Thymus (tissue), 11 donors: ENCODE data around the gene GRK2. TPM values are rescaled to one million over a fixed set of nuclear protein-coding genes. Genes with fewer than 3 reads are reported as not detected.

Experiments used
- DNase-seq, 9 donors: peaks; one replicate each; pipeline ENCODE4 v3.0.0-alpha.2; 2013; ENCODE audit warnings: low spot score in 9 of 9, low read depth in 6 of 9, missing footprints in 1 of 9
- H3K27ac ChIP-seq, 2 donors: one replicate each; pipeline ENCODE4 v1.5.1; 2013; ENCODE audit warnings: control low read depth in 1 of 2, low read depth in 1 of 2, low read length in 1 of 2, mild to moderate bottlenecking in 1 of 2, moderate library complexity in 1 of 2
- H3K27me3 ChIP-seq, 2 donors: one replicate each; pipeline ENCODE4 v1.5.1; 2013; ENCODE audit warnings: low read length in 1 of 2; ENCODE audit not compliant: control insufficient read depth in 2 of 2, insufficient read depth in 1 of 2
- H3K36me3 ChIP-seq, 2 donors: one replicate each; pipeline ENCODE4 v1.5.1; 2013; ENCODE audit warnings: low read length in 1 of 2, mild to moderate bottlenecking in 1 of 2, moderate library complexity in 1 of 2; ENCODE audit not compliant: control insufficient read depth in 2 of 2, insufficient read depth in 2 of 2
- H3K4me1 ChIP-seq, 2 donors: one replicate each; pipeline ENCODE4 v1.5.1; 2013; ENCODE audit warnings: low read length in 2 of 2; ENCODE audit not compliant: control insufficient read depth in 2 of 2, insufficient read depth in 2 of 2
- H3K4me3 ChIP-seq, 2 donors: one replicate each; pipeline ENCODE4 v1.5.1; 2013; ENCODE audit warnings: low read length in 2 of 2, control low read depth in 1 of 2, mild to moderate bottlenecking in 1 of 2
- H3K9me3 ChIP-seq, 2 donors: one replicate each; pipeline ENCODE4 v1.5.1; 2013; ENCODE audit warnings: low read length in 1 of 2, mild to moderate bottlenecking in 1 of 2; ENCODE audit not compliant: control insufficient read depth in 2 of 2, insufficient read depth in 1 of 2
- WGBS: extraction: QIAGEN DNeasy Blood & Tissue Kit; methylation state at CpG from one replicate; pipeline ENCODE4 v1.1.7; 2013; 5-methylcytosine and 5-hydroxymethylcytosine counted together
- polyA plus RNA-seq: library from polyadenylated mRNA; stranded (reverse); fragments of 200-250 nt; gene quantifications from one replicate; pipeline ENCODE4 v1.2.3, GENCODE V29; 2013
- total RNA-seq: library from RNA; stranded (reverse); fragments of 120-200 nt; gene quantifications from one replicate; pipeline ENCODE4 v1.2.4, GENCODE V29; 2013
- donor health status: healthy.

The GRK2 gene
- total and polyA plus RNA-seq, 2 donors: 89.5 to 158 TPM

DNA sequence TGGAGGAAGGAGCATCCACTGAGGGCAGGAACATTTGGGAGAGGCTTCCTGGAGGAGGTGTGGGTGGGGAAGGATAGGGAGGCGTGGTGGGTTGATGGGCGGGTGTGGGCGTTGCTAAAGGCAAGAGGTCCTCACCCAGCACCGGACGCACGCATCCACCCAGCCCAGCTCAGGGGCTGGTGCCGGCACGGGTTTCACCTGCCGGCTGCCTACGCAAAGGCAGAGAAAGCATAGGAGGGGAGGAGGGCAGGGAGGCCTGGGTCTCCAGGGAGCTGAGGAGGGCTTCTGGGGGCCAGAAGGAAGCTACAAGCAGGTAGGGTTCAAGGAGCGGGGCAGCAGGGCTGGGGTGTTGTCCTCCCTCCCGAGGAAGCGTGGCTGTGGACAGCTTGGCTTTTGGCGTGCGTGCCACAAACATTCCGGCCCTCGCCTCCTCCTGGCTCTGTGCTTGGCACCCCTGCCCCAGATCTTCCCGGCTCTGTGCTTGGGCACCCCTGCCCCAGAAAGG, 44.8 kb downstream of the GRK2 start:
- Histone ChIP-seq H3K9me3 (no peaks in the 10 kb centered on the region), H3K36me3 (peaks cover 2 to 14% of the 10 kb centered on the region in 2 donors), H3K27me3 (no peaks in the 10 kb centered on the region), H3K4me1 (peaks cover 0 to 12% of the 10 kb centered on the region in 2 donors), H3K27ac (no peak overlapping the region), H3K4me3 (no peak overlapping the region)
- no peak for DNase-seq
- 96% methylated on average over 18 of the region's 18 CpGs for WGBS

GRCh38 chr11:67311556-67312082, 45.3 kb downstream of the GRK2 start:
- Histone ChIP-seq H3K27me3 (no peaks in the 10 kb centered on the region), H3K27ac (no peak overlapping the region), H3K36me3 (peaks cover 2 to 14% of the 10 kb centered on the region in 2 donors), H3K4me3 (no peak overlapping the region), H3K4me1 (peaks cover 0 to 12% of the 10 kb centered on the region in 2 donors), H3K9me3 (no peaks in the 10 kb centered on the region)
- DNase-seq: no peak
- WGBS: 93% methylated on average over 15 of the region's 15 CpGs

- Histone ChIP-seq H3K9me3 (peaks cover 0 to 4% of the 10 kb centered on the region in 2 donors), H3K27me3 (no peaks in the 10 kb centered on the region), H3K27ac (peak overlapping the region in 1 of 2 donors; percentile 55), H3K4me3 (no peak overlapping the region), H3K4me1 (peaks cover 0 to 17% of the 10 kb centered on the region in 2 donors), H3K36me3 (peaks cover 2 to 14% of the 10 kb centered on the region in 2 donors)
- peak in 1 of 9 donors; percentile 21 for DNase-seq
- WGBS: 86% methylated on average over 22 of the region's 22 CpGs
These were observed 46.1 kb downstream of the GRK2 start for GRCh38 chr11:67312187-67313021.

- H3K27me3 ChIP-seq: peaks cover 0 to 6% of the 10 kb centered on the region in 2 donors
- no peak overlapping the region for H3K27ac ChIP-seq
- H3K36me3 ChIP-seq: peaks cover 2 to 14% of the 10 kb centered on the region in 2 donors
- peaks cover 0 to 7% of the 10 kb centered on the region in 2 donors for H3K9me3 ChIP-seq
- DNase-seq: no peak
- H3K4me3 ChIP-seq: no peak overlapping the region
- 93% methylated on average over 11 of the region's 11 CpGs for WGBS
- peaks cover 3 to 22% of the 10 kb centered on the region in 2 donors for H3K4me1 ChIP-seq
These were observed 47.0 kb downstream of the GRK2 start for GRCh38 chr11:67313125-67313890.

- Histone ChIP-seq H3K27ac (no peak overlapping the region), H3K4me1 (peaks cover 7 to 25% of the 10 kb centered on the region in 2 donors), H3K27me3 (peaks cover 0 to 15% of the 10 kb centered on the region in 2 donors), H3K9me3 (peaks cover 0 to 7% of the 10 kb centered on the region in 2 donors), H3K36me3 (peaks cover 2 to 14% of the 10 kb centered on the region in 2 donors), H3K4me3 (no peak overlapping the region)
- WGBS: 98% methylated on average over 2 of the region's 2 CpGs
- DNase-seq: no peak
These were observed 47.9 kb downstream of the GRK2 start for GRCh38 chr11:67314218-67314617.

- DNase-seq: no peak
- Histone ChIP-seq H3K4me1 (peaks cover 7 to 25% of the 10 kb centered on the region in 2 donors), H3K27ac (no peak overlapping the region), H3K4me3 (no peak overlapping the region), H3K27me3 (peaks cover 0 to 15% of the 10 kb centered on the region in 2 donors), H3K9me3 (peaks cover 0 to 7% of the 10 kb centered on the region in 2 donors), H3K36me3 (peaks cover 2 to 6% of the 10 kb centered on the region in 2 donors)
- WGBS: 96% methylated on average over 9 of the region's 9 CpGs
These were observed 49.1 kb downstream of the GRK2 start for GRCh38 chr11:67315325-67315909.

DNA sequence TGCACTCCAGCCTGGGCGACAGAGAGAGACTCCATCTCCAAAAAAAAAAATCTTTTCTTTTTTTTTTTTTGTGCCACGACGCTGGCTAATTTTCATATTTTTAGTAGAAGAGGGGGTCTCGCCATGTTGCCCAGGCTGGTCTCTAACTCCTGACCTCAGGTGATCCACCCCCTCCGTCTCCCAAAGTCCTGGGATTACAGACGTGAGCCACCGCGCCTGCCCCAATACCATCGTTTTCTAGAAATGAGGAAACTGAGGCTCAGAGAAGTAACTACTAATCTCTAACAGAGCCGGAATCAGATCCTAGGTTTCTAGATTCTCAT, 50.6 kb downstream of the GRK2 start:
- Histone ChIP-seq H3K4me1 (peaks cover 7 to 25% of the 10 kb centered on the region in 2 donors), H3K27ac (peak overlapping the region; percentile 86 to 88), H3K9me3 (peaks cover 0 to 7% of the 10 kb centered on the region in 2 donors), H3K36me3 (no peaks in the 10 kb centered on the region), H3K4me3 (peak overlapping the region; percentile 67 to 84), H3K27me3 (peaks cover 0 to 15% of the 10 kb centered on the region in 2 donors)
- under 1% methylated on average over 10 of the region's 10 CpGs for WGBS
- no peak for DNase-seq

DNA sequence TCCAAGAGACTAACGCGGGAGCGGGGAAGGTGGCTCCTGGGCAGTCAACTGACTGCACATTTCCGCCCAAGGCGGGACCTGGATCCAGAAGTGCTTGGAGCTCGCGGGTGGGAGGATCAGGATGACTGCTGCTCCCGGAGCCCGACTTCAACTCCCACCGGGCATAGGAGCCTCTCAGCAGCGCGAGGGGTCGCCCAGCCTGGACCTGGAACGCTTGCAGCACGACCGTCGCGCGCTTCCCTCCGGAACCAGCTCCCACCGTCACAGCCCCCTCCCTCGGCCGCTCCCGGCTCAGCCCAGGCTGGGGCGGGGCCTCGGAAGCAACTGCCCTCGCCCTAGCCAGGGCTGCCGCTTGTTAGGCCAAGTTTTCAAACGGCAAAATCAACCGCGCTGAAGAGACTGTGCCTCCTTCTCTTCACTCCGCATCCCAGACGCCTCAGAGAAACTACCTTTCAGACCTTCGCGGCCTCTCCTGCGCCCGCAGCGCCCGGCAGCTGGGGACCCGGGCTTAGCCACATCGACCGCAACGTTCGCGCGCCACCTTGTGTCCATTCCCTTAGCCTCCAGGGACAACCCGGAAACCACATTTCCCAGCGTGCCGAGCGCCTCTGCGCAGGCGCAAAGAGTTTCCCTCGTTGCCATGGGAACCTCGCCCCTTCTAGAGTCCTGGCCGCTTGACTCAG, 51.1 kb downstream of the GRK2 start:
- Histone ChIP-seq H3K36me3 (no peaks in the 10 kb centered on the region), H3K4me1 (peaks cover 7 to 22% of the 10 kb centered on the region in 2 donors), H3K27ac (peak overlapping the region; percentile 86 to 88), H3K4me3 (peak overlapping the region; percentile 67 to 84), H3K27me3 (peaks cover 0 to 15% of the 10 kb centered on the region in 2 donors), H3K9me3 (peaks cover 0 to 7% of the 10 kb centered on the region in 2 donors)
- DNase-seq: peak; percentile 94 to 100 (median 97)
- under 1% methylated on average over 55 of the region's 55 CpGs for WGBS
